ENCODE results near the gene MNAT1. TPM values are rescaled to one million over a fixed set of nuclear protein-coding genes. Genes with fewer than 3 reads are reported as not detected.

MNAT1 gene
- total and polyA plus RNA-seq, 9 of the 15 experiments (the other 6 are each of a cell fraction or from before 2014, with no cell fraction given) = 37.8 to 83.3 (median 60.4) TPM

- intact Hi-C loops (cut with micrococcal nuclease) = no loop called here
- DNase-seq (ENCODE audit: extremely low read depth in 1 of 4, low spot score in 3 of 4) (no peak), ATAC-seq (no peak), FAIRE-seq (no peak)
- peaks cover 0 to 4% of the 10 kb centered on the region in 2 experiments; a peak in 1 of 5 replicates for H3K4me1 ChIP-seq (replicated peaks in 1 of 2; ENCODE audit: control insufficient read depth in 2 of 2, insufficient read depth in 2 of 2, low read length in 2 of 2)
- no peak for TF ChIP-seq ZNF561 (CRISPR knock-in tag; conservative IDR thresholded peaks at IDR 0.05)
- TF ChIP-seq ATF7 (IDR thresholded peaks at IDR 0.05) = no peak
- TF ChIP-seq NR4A1 (CRISPR knock-in tag; IDR thresholded peaks at IDR 0.05) = no peak
- no peak for TF ChIP-seq NR4A1 (tag; IDR thresholded peaks at IDR 0.05)
- no peak for TF ChIP-seq SIX5 (IDR thresholded peaks at IDR 0.05; ENCODE audit: borderline replicate concordance in 1 of 2, insufficient read depth in 1 of 2, low read depth in 1 of 2, low read length in 2 of 2)
- TF ChIP-seq NR2C1 (IDR thresholded peaks at IDR 0.05) = no peak
- no peak for TF ChIP-seq NR2C1 (tag; IDR thresholded peaks at IDR 0.05)
- no peak for TF ChIP-seq ZNF696 (CRISPR knock-in tag; conservative IDR thresholded peaks at IDR 0.05)
- no peak for TF ChIP-seq SRF (CRISPR knock-in tag; IDR thresholded peaks at IDR 0.05)
- TF ChIP-seq ZNF174 (CRISPR knock-in tag; IDR thresholded peaks at IDR 0.05) = no peak
- no peak for TF ChIP-seq TBL1XR1 (IDR thresholded peaks at IDR 0.05; ENCODE audit: low read length in 2 of 2)
- TF ChIP-seq TOE1 (IDR thresholded peaks at IDR 0.05; ENCODE audit: borderline replicate concordance) = no peak
- no peak for TF ChIP-seq TOE1 (CRISPR knock-in tag; IDR thresholded peaks at IDR 0.05; ENCODE audit: borderline replicate concordance, low read depth)
- no peaks in the 10 kb centered on the region for H3K9me3 ChIP-seq (replicated peaks; ENCODE audit: control insufficient read depth, insufficient read depth, low read depth, low read length)
- no peak overlapping the region for H3K4me2 ChIP-seq (ENCODE audit: insufficient read depth, low read length)
- H2AFZ ChIP-seq (ENCODE audit: low read depth, low read length) = no peak overlapping the region
- no peak overlapping the region for H3K4me3 ChIP-seq
- H3K9me1 ChIP-seq (ENCODE audit: control insufficient read depth, insufficient read depth, low read length) = no peaks in the 10 kb centered on the region
- in situ Hi-C loops (cut with MboI) = no loop called here
- no TSS peak for BruUV-seq (replicated peaks)
- ChIA-PET POLR2A (no interaction called here), CTCF (ENCODE audit: low intra/inter-chr PET ratio) (no interaction called here)
- H3K27me3 ChIP-seq (ENCODE audit: control insufficient read depth in 2 of 2, insufficient read depth in 2 of 2, low read length in 2 of 2) = no peaks in the 10 kb centered on the region
- no peak overlapping the region for H3K9ac ChIP-seq (ENCODE audit: insufficient read depth in 1 of 2, low read depth in 2 of 2, low read length in 2 of 2)
- H3K27ac ChIP-seq (ENCODE audit: extremely low read depth, low read depth, low read length) = no peak overlapping the region
- no peaks in the 10 kb centered on the region for H3K36me3 ChIP-seq (ENCODE audit: control insufficient read depth, insufficient read depth, low read length)
- no peaks in the 10 kb centered on the region for H4K20me1 ChIP-seq (replicated peaks; ENCODE audit: control insufficient read depth, insufficient read depth, low read length)
- no peaks in the 10 kb centered on the region for H3K79me2 ChIP-seq (ENCODE audit: control insufficient read depth, insufficient read depth, low read length)
- 78% methylated on average over 1 of the region's 1 CpG for WGBS (ENCODE audit: insufficient coverage, low coverage, missing lambda C conversion rate)
Observed at GRCh38 chr14:60840313-60840712, 105.8 kb downstream of the MNAT1 start.

Data from K562 (cell line).